ENCODE data around the gene PXYLP1. TPM values are rescaled to one million over a fixed set of nuclear protein-coding genes. Genes with fewer than 3 reads are reported as not detected.
"Not testable (repeated sequence)": the region's sequence is repeated elsewhere in the genome, so short reads cannot be mapped to it uniquely, and the experiment has no call there.

The PXYLP1 gene
- total RNA-seq, 1 experiment from 2014 or later, result 16.7 TPM

DNA sequence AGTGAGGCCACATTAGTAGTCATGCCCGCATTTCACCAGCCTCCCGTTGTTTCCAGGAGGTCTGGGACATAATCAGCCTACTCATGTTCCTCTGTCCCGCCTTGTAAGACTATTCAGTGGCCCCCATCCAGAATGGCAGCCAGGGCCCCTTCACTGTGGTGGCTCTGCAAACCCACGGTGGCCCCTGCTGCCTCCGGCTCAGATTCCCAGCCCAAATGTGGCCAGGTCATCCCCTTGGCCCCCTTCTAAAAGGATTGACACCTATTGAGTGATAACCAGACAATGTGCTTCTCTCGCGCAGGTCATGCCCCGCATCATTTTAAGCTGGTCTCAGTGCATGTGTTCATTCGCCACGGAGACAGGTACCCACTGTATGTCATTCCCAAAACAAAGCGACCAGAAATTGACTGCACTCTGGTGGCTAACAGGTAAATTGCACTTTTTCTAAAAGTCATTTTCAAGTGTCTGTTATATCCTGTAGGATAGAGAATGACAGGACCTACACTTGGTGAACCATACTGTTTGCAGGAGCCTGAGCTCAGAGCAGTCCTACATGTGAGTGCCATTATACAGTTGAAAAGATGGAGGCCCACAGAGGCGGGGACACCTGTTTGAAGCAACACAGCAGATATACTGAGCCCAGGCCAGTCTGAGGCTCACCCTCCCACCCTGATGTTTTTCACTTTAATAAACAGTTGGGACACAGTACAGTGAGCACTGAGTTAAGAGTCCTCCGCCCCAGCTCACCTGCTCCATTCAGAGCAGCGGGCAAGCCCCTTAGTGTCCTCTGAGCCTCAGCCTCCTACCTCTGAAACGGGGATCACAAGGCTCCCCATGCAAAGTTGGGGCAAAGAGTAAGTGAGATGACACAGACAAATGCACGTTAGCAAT is 47.7 kb downstream of the PXYLP1 start:
- H3K4me3 ChIP-seq (ENCODE audit: insufficient read depth, low read depth, low read length), result no peak overlapping the region
- H3K27me3 ChIP-seq (ENCODE audit: control insufficient read depth, insufficient read depth, low read length), result no peaks in the 10 kb centered on the region
- H3K36me3 ChIP-seq (replicated peaks; ENCODE audit: control insufficient read depth, insufficient read depth, low read length), result peaks cover 1% of the 10 kb centered on the region
- DNase-seq, result peak; percentile 75

DNA sequence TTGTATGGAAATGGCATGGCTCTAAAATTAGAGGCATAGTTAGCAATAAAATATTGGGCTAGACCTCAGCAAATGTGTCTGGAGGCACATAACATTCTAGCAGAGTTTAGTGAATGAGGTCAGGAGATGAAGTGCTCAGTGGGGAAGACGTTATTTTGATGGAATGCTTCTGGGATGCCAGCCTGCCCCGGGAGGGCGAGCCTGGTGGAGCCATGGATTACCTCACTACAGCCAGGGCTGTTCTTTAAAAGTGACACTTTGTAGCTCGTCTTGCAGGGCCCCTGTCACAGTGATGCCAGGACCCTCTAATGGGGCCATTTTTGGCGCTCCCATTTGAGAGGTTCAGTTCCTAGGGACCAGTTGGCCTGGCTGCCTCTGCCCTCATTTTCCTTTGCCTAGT is 48.5 kb downstream of the PXYLP1 start:
- DNase-seq, result no peak
- no peak overlapping the region for H3K4me3 ChIP-seq (ENCODE audit: insufficient read depth, low read depth, low read length)
- H3K27me3 ChIP-seq (ENCODE audit: control insufficient read depth, insufficient read depth, low read length), result no peaks in the 10 kb centered on the region
- H3K36me3 ChIP-seq (replicated peaks; ENCODE audit: control insufficient read depth, insufficient read depth, low read length), result peaks cover 1% of the 10 kb centered on the region

GRCh38 chr3:141280690-141281089 is 49.1 kb downstream of the PXYLP1 start:
- Histone ChIP-seq H3K36me3 (replicated peaks; ENCODE audit: control insufficient read depth, insufficient read depth, low read length) (peaks cover 1% of the 10 kb centered on the region), H3K27me3 (ENCODE audit: control insufficient read depth, insufficient read depth, low read length) (no peaks in the 10 kb centered on the region), H3K4me3 (ENCODE audit: insufficient read depth, low read depth, low read length) (no peak overlapping the region)
- no peak for DNase-seq

- DNase-seq, result no peak
- Histone ChIP-seq H3K4me3 (ENCODE audit: insufficient read depth, low read depth, low read length) (no peak overlapping the region), H3K27me3 (ENCODE audit: control insufficient read depth, insufficient read depth, low read length) (no peaks in the 10 kb centered on the region), H3K36me3 (replicated peaks; ENCODE audit: control insufficient read depth, insufficient read depth, low read length) (peaks cover 1% of the 10 kb centered on the region; the same call in 1 of the 2 replicates)
These were observed 53.9 kb downstream of the PXYLP1 start for GRCh38 chr3:141285570-141285969.

GRCh38 chr3:141286856-141287255 is 55.2 kb downstream of the PXYLP1 start:
- peaks cover 1% of the 10 kb centered on the region; the same call in 1 of the 2 replicates for H3K36me3 ChIP-seq (replicated peaks; ENCODE audit: control insufficient read depth, insufficient read depth, low read length)

DNA sequence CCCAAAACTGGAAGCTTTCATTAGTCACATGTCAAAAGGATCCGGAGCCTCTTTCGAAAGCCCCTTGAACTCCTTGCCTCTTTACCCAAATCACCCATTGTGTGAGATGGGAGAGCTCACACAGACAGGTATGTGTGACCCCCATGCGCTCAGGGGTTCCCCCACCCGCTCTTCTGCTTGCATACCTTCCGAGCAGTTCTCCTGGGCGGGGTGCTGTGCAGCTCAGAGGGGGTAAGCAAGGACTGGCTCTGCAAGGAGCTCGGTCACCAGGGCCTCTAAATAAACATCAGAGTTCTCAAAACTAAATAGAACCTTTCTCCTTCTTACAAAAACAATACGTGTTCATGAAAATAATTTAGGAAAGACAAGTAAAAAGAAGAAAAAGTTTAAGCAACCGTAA is 55.7 kb downstream of the PXYLP1 start:
- DNase-seq, result no peak
- H3K27me3 ChIP-seq (ENCODE audit: control insufficient read depth, insufficient read depth, low read length), result no peaks in the 10 kb centered on the region
- H3K36me3 ChIP-seq (replicated peaks; ENCODE audit: control insufficient read depth, insufficient read depth, low read length), result peaks cover 1% of the 10 kb centered on the region; the same call in 1 of the 2 replicates
- H3K4me3 ChIP-seq (ENCODE audit: insufficient read depth, low read depth, low read length), result no peak overlapping the region

More at GRCh38 chr3:141286856-141287255, 55.2 kb downstream of the PXYLP1 start:
- Histone ChIP-seq H3K4me3 (ENCODE audit: insufficient read depth, low read depth, low read length) (no peak overlapping the region), H3K27me3 (ENCODE audit: control insufficient read depth, insufficient read depth, low read length) (no peaks in the 10 kb centered on the region)
- DNase-seq, result no peak

DNA sequence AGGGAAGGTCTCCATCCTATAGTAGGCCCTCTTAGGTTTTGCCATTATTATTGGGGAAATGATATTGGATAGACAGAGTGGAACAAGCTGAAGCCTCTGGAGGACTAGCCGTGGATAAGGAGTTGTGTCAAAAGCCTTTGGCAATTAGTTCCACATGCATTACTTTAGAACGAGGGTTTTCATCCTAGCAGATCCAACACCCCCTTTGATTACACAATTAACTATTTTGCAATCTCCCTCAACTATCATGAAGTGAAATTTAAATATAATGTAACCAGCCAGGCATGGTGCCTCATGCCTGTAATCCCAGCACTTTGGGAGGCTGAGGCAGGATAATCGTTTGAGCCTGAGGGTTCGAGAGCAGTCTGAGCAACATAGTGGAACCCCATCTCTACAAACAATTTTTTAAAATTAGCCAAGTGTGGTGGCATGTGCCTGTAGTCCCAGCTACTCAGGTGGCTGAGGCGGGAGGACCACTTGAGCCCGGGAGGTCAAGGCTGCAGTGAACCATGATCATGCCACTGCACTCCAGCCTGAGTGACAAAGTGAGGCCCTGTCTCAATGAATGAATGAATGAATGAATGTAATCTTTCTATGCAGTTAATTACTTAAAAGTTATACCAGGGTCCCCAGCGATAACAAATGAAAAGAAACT is 56.8 kb downstream of the PXYLP1 start:
- no peak for DNase-seq
- Histone ChIP-seq H3K4me3 (ENCODE audit: insufficient read depth, low read depth, low read length) (no peak overlapping the region), H3K36me3 (replicated peaks; ENCODE audit: control insufficient read depth, insufficient read depth, low read length) (peaks cover 1% of the 10 kb centered on the region), H3K27me3 (ENCODE audit: control insufficient read depth, insufficient read depth, low read length) (no peaks in the 10 kb centered on the region)

DNA sequence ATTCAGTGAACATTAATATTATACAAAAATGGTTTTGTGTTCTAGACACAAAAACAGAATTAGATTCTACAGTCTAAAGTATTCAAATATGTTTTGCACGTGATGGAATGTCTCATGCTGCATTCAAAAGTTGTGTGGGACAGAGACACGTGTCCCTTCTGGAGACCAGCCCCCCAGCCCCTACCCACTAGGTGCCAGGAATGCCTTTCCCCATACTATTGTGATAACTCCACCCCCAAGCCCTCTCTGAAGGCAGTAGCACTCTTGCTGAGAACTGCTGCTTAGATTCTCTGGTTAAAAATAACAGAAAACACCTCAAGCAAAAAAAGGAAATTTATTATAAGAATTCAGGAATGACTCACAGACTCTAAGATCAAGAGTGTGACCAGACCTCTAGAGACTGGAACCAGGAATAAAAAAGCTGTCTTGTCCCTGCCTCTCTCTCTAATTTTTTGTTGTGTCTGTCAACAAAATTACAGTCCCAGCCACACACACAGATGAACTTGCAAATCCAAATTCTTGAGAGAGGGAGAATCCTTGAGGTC is 57.7 kb downstream of the PXYLP1 start:
- DNase-seq, result no peak
- H3K4me3 ChIP-seq (ENCODE audit: insufficient read depth, low read depth, low read length), result no peak overlapping the region
- peaks cover 1% of the 10 kb centered on the region for H3K36me3 ChIP-seq (replicated peaks; ENCODE audit: control insufficient read depth, insufficient read depth, low read length)

GRCh38 chr3:141291559-141292355 is 60.1 kb downstream of the PXYLP1 start:
- Histone ChIP-seq H3K36me3 (replicated peaks; ENCODE audit: control insufficient read depth, insufficient read depth, low read length) (peaks cover 1% of the 10 kb centered on the region), H3K4me3 (ENCODE audit: insufficient read depth, low read depth, low read length) (no peak overlapping the region)
- no peak for DNase-seq

More for the DNA sequence above, 57.7 kb downstream of the PXYLP1 start:
- no peaks in the 10 kb centered on the region for H3K27me3 ChIP-seq (ENCODE audit: control insufficient read depth, insufficient read depth, low read length)

DNA sequence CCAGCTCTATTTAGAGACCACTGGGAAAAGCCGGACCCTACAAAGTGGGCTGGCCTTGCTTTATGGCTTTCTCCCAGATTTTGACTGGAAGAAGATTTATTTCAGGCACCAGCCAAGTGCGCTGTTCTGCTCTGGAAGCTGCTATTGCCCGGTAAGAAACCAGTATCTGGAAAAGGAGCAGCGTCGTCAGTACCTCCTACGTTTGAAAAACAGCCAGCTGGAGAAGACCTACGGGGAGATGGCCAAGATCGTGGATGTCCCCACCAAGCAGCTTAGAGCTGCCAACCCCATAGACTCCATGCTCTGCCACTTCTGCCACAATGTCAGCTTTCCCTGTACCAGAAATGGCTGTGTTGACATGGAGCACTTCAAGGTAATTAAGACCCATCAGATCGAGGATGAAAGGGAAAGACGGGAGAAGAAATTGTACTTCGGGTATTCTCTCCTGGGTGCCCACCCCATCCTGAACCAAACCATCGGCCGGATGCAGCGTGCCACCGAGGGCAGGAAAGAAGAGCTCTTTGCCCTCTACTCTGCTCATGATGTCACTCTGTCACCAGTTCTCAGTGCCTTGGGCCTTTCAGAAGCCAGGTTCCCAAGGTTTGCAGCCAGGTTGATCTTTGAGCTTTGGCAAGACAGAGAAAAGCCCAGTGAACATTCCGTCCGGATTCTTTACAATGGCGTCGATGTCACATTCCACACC is 60.9 kb downstream of the PXYLP1 start:
- DNase-seq, result no peak
- no peak overlapping the region for H3K4me3 ChIP-seq (ENCODE audit: insufficient read depth, low read depth, low read length)
- peaks cover 1% of the 10 kb centered on the region for H3K36me3 ChIP-seq (replicated peaks; ENCODE audit: control insufficient read depth, insufficient read depth, low read length)
- H3K27me3 ChIP-seq (ENCODE audit: control insufficient read depth, insufficient read depth, low read length), result no peaks in the 10 kb centered on the region

More at GRCh38 chr3:141291559-141292355, 60.1 kb downstream of the PXYLP1 start:
- no peaks in the 10 kb centered on the region for H3K27me3 ChIP-seq (ENCODE audit: control insufficient read depth, insufficient read depth, low read length)

DNA sequence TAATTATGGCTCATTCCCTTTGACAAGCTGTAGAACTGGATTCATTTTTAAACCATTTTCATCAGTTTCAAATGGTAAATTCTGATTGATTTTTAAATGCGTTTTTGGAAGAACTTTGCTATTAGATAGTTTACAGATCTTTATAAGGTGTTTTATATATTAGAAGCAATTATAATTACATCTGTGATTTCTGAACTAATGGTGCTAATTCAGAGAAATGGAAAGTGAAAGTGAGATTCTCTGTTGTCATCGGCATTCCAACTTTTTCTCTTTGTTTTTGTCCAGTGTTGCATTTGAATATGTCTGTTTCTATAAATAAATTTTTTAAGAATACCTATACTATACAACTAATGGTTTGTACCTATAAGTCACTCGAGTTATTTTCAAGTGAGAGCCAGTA is 62.7 kb downstream of the PXYLP1 start:
- Histone ChIP-seq H3K27me3 (ENCODE audit: control insufficient read depth, insufficient read depth, low read length) (no peaks in the 10 kb centered on the region), H3K36me3 (replicated peaks; ENCODE audit: control insufficient read depth, insufficient read depth, low read length) (peaks cover 1% of the 10 kb centered on the region; the same call in 1 of the 2 replicates), H3K4me3 (ENCODE audit: insufficient read depth, low read depth, low read length) (no peak overlapping the region)
- DNase-seq, result no peak

GRCh38 chr3:141294848-141295247 is 63.2 kb downstream of the PXYLP1 start:
- no peak for DNase-seq
- Histone ChIP-seq H3K4me3 (ENCODE audit: insufficient read depth, low read depth, low read length) (no peak overlapping the region), H3K27me3 (ENCODE audit: control insufficient read depth, insufficient read depth, low read length) (no peaks in the 10 kb centered on the region), H3K36me3 (replicated peaks; ENCODE audit: control insufficient read depth, insufficient read depth, low read length) (no peaks in the 10 kb centered on the region; the same call in 1 of the 2 replicates)

- H3K4me3 ChIP-seq (ENCODE audit: insufficient read depth, low read depth, low read length); DNase-seq; H3K36me3 ChIP-seq (replicated peaks; ENCODE audit: control insufficient read depth, insufficient read depth, low read length); H3K27me3 ChIP-seq (ENCODE audit: control insufficient read depth, insufficient read depth, low read length): not testable (repeated sequence)
These were observed 68.8 kb downstream of the PXYLP1 start for GRCh38 chr3:141300426-141300825.

All from H7 (cell line).